ENCODE data around the gene VPS8. TPM values are rescaled to one million over a fixed set of nuclear protein-coding genes. Genes with fewer than 3 reads are reported as not detected.

Gene VPS8
- total RNA-seq, 1 experiment from 2014 or later = 37.6 TPM

GRCh38 chr3:184777566-184778356 lies 34.2 kb upstream of the VPS8 start:
- TF ChIP-seq ZNF274 (IDR thresholded peaks at IDR 0.05; ENCODE audit: low read depth, low read length) (no peak), REST (IDR thresholded peaks at IDR 0.05; ENCODE audit: low read depth) (no peak), ZBTB33 (IDR thresholded peaks at IDR 0.05; ENCODE audit: extremely low read depth, insufficient replicate concordance, low read length) (no peak), CBX3 (IDR thresholded peaks at IDR 0.05; ENCODE audit: low read depth) (no peak), CTCF (IDR thresholded peaks at IDR 0.05 in 2 of 3, conservative IDR thresholded peaks at IDR 0.05 in 1 of 3; ENCODE audit: borderline replicate concordance in 1 of 3, insufficient read depth in 1 of 3, low read depth in 2 of 3, low read length in 2 of 3) (peak; percentile 64 to 98 (median 83)), FOSL1 (IDR thresholded peaks at IDR 0.05; ENCODE audit: low read depth) (no peak), SP1 (IDR thresholded peaks at IDR 0.05; ENCODE audit: low read depth) (no peak), EZH2phosphoT487 (IDR thresholded peaks at IDR 0.05; ENCODE audit: borderline replicate concordance) (no peak), JUND (IDR thresholded peaks at IDR 0.05) (no peak), RAD21 (IDR thresholded peaks at IDR 0.05; ENCODE audit: low read depth) (peak; percentile 99), ELF1 (IDR thresholded peaks at IDR 0.05; ENCODE audit: borderline replicate concordance, low read depth) (no peak)
- H3K27ac ChIP-seq (ENCODE audit: low read depth, low read length) = no peak overlapping the region
- ATAC-seq = peak; percentile 97
- H3K9me3 ChIP-seq (ENCODE audit: control insufficient read depth in 1 of 2, insufficient read depth in 1 of 2, low read depth in 1 of 2, low read length in 2 of 2) = no peaks in the 10 kb centered on the region
- H4K20me1 ChIP-seq (ENCODE audit: insufficient read depth) = no peaks in the 10 kb centered on the region
- H3K79me2 ChIP-seq (ENCODE audit: insufficient read depth, low read length) = no peaks in the 10 kb centered on the region
- 0 out of 2 replicates have a peak, but pooled peaks cover 6% of the 10 kb centered on the region for H3K27me3 ChIP-seq (ENCODE audit: insufficient read depth, low read length)
- intact Hi-C loops (cut with micrococcal nuclease) = loop anchor here (1.0 to 10.0 kb wide), 3 partner anchors 29 to 403 kb away; partner anchors contain the start of genes EPHB3 and THPO
- no TSS peak for BruUV-seq (replicated peaks)
- CTCF ChIA-PET = interaction anchor here (0.6 to 1.9 kb wide), 7 partner anchors 11 to 406 kb away, joined by 3 to 8 read pairs (median 4); no protein-coding TSS in a partner anchor
- peak overlapping the region; percentile 19; the same call in 1 of the 2 replicates for H3K4me2 ChIP-seq (ENCODE audit: low read length)
- no peak overlapping the region for H3K9ac ChIP-seq (ENCODE audit: low read length)
- H3K4me3 ChIP-seq (replicated peaks in 1 of 2; ENCODE audit: low read depth in 1 of 2, low read length in 2 of 2) = no peak overlapping the region
- RAD21 ChIA-PET (ENCODE audit: low non-redundant PET in 1 of 2, low total read pairs in 2 of 2, uncharacterized antibody in 2 of 2, unreplicated experiment in 2 of 2) = no interaction called here
- H2AFZ ChIP-seq (ENCODE audit: low read depth, low read length, poor library complexity, severe bottlenecking) = no peak overlapping the region
- no peaks in the 10 kb centered on the region for H3K9me2 ChIP-seq (ENCODE audit: insufficient read depth)
- peaks cover 0 to 5% of the 10 kb centered on the region in 2 experiments; a peak in 1 of 4 replicates for H3K4me1 ChIP-seq (ENCODE audit: control insufficient read depth in 1 of 2, insufficient read depth in 2 of 2, low read length in 2 of 2)
- DNase-seq (ENCODE audit: low read depth, low spot score) = peak; percentile 91
- H3K36me3 ChIP-seq (ENCODE audit: control insufficient read depth in 1 of 2, insufficient read depth in 2 of 2, low read length in 2 of 2) = no peaks in the 10 kb centered on the region
- POLR2A ChIA-PET = no interaction called here

All from HCT116 (cell line).